ENCODE measurements around the gene GNG7.
"Not testable (repeated sequence)": the region's sequence is repeated elsewhere in the genome, so short reads cannot be mapped to it uniquely, and the experiment has no call there.

GNG7 gene

GRCh38 chr19:2641332-2641698 lies 61.2 kb downstream of the GNG7 start:
- no peak for DNase-seq (ENCODE audit: low spot score)

- no peak for DNase-seq (ENCODE audit: low spot score)
Measured at GRCh38 chr19:2640563-2641331, 61.7 kb downstream of the GNG7 start.

- DNase-seq (ENCODE audit: low spot score) = no peak
Measured at GRCh38 chr19:2639999-2640398, 62.5 kb downstream of the GNG7 start.

- no peak for DNase-seq (ENCODE audit: low spot score)
Measured at GRCh38 chr19:2638417-2638940, 64.0 kb downstream of the GNG7 start.

GRCh38 chr19:2636897-2637683 lies 65.4 kb downstream of the GNG7 start:
- DNase-seq (ENCODE audit: low spot score) = peak; percentile 46

- no peak for DNase-seq (ENCODE audit: low spot score)
Measured at GRCh38 chr19:2636141-2636896, 66.2 kb downstream of the GNG7 start.

- no peak for DNase-seq (ENCODE audit: low spot score)
Measured at GRCh38 chr19:2634960-2635359, 67.5 kb downstream of the GNG7 start.

GRCh38 chr19:2634228-2634951 lies 68.1 kb downstream of the GNG7 start:
- no peak for DNase-seq (ENCODE audit: low spot score)

GRCh38 chr19:2633693-2634075 lies 68.8 kb downstream of the GNG7 start:
- DNase-seq (ENCODE audit: low spot score) = no peak

- DNase-seq (ENCODE audit: low spot score) = no peak
Measured at GRCh38 chr19:2631213-2631821, 71.2 kb downstream of the GNG7 start.

GRCh38 chr19:2630352-2631001 lies 72.0 kb downstream of the GNG7 start:
- no peak for DNase-seq (ENCODE audit: low spot score)

GRCh38 chr19:2629491-2630351 lies 72.8 kb downstream of the GNG7 start:
- no peak for DNase-seq (ENCODE audit: low spot score)

- no peak for DNase-seq (ENCODE audit: low spot score)
Measured at GRCh38 chr19:2628597-2628996, 73.9 kb downstream of the GNG7 start.

- no peak for DNase-seq (ENCODE audit: low spot score)
Measured at GRCh38 chr19:2627855-2628254, 74.6 kb downstream of the GNG7 start.

- no peak for DNase-seq (ENCODE audit: low spot score)
Measured at GRCh38 chr19:2627319-2627829, 75.1 kb downstream of the GNG7 start.

- no peak for DNase-seq (ENCODE audit: low spot score)
Measured at GRCh38 chr19:2625434-2625833, 77.1 kb downstream of the GNG7 start.

- peak; percentile 78 for DNase-seq (ENCODE audit: low spot score)
Measured at GRCh38 chr19:2624537-2625091, 77.9 kb downstream of the GNG7 start.

- no peak for DNase-seq (ENCODE audit: low spot score)
Measured at GRCh38 chr19:2623798-2624197, 78.7 kb downstream of the GNG7 start.

- not testable (repeated sequence) for DNase-seq (ENCODE audit: low spot score)
Measured at GRCh38 chr19:2622371-2622961, 80.0 kb downstream of the GNG7 start.

Measured in cerebellar cortex (tissue), 1 donor.